ENCODE measurements around the gene PGBD5. TPM values are rescaled to one million over a fixed set of nuclear protein-coding genes. Genes with fewer than 3 reads are reported as not detected.

PGBD5 gene
- total and polyA plus RNA-seq, 9 of the 15 experiments (the other 6 are each of a cell fraction or from before 2014, with no cell fraction given) = under 0.01 to 0.40 (median 0.10) TPM; not detected in 3

DNA sequence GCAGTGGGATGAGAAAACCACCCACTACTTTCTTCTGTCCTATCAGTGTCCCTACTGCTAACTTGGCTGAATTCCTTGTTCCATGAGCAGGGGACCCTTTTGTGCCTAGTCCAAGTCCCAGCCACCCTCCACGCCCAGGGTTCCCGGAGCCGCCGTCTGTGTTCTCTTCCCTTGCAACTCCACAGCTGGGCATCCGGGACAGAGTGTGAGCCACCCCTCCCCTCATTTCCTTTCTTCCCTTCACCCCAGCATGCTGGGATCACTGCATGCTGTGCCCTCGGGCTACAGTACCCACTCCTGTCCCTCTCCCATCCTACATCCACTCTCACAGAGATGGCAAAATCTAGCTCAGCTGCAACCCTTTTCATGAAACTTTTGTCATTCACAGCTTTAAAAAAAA is 44.5 kb downstream of the PGBD5 start:
- H3K9me3 ChIP-seq (replicated peaks; ENCODE audit: control insufficient read depth, insufficient read depth, low read depth, low read length) = 0 out of 2 replicates have a peak, but pooled peaks cover 3% of the 10 kb centered on the region
- no peak overlapping the region for H3K27ac ChIP-seq (ENCODE audit: extremely low read depth, low read depth, low read length)
- no peak for DNase-seq (ENCODE audit: extremely low read depth in 1 of 4, low spot score in 3 of 4)
- no TSS peak for BruUV-seq (replicated peaks)
- no peaks in the 10 kb centered on the region for H3K79me2 ChIP-seq (ENCODE audit: control insufficient read depth, insufficient read depth, low read length)
- ChIA-PET POLR2A (interaction anchor here (1.6 kb wide), 1 partner anchor 45 kb away, joined by 4 read pairs; no protein-coding TSS in a partner anchor), CTCF (ENCODE audit: low intra/inter-chr PET ratio) (no interaction called here)
- H3K4me1 ChIP-seq (replicated peaks in 1 of 2; ENCODE audit: control insufficient read depth in 2 of 2, insufficient read depth in 2 of 2, low read length in 2 of 2) = no peaks in the 10 kb centered on the region
- no peaks in the 10 kb centered on the region for H4K20me1 ChIP-seq (replicated peaks; ENCODE audit: control insufficient read depth, insufficient read depth, low read length)
- H2AFZ ChIP-seq (ENCODE audit: low read depth, low read length) = no peak overlapping the region
- FAIRE-seq = no peak
- intact Hi-C loops (cut with micrococcal nuclease) (no loop called here), in situ Hi-C loops (cut with MboI) (no loop called here)
- no peak overlapping the region for H3K4me3 ChIP-seq
- TF ChIP-seq ZSCAN29 (IDR thresholded peaks at IDR 0.05) (no peak), STAT5A (IDR thresholded peaks at IDR 0.05; ENCODE audit: borderline replicate concordance, low read length) (no peak), XRCC5 (IDR thresholded peaks at IDR 0.05; ENCODE audit: low read depth, low read length) (no peak), RCOR1 (IDR thresholded peaks at IDR 0.05; ENCODE audit: borderline replicate concordance in 1 of 2, low read depth in 2 of 2, low read length in 2 of 2) (no peak), MNT (conservative IDR thresholded peaks at IDR 0.05) (no peak)
- TF ChIP-seq, protein P1, sequence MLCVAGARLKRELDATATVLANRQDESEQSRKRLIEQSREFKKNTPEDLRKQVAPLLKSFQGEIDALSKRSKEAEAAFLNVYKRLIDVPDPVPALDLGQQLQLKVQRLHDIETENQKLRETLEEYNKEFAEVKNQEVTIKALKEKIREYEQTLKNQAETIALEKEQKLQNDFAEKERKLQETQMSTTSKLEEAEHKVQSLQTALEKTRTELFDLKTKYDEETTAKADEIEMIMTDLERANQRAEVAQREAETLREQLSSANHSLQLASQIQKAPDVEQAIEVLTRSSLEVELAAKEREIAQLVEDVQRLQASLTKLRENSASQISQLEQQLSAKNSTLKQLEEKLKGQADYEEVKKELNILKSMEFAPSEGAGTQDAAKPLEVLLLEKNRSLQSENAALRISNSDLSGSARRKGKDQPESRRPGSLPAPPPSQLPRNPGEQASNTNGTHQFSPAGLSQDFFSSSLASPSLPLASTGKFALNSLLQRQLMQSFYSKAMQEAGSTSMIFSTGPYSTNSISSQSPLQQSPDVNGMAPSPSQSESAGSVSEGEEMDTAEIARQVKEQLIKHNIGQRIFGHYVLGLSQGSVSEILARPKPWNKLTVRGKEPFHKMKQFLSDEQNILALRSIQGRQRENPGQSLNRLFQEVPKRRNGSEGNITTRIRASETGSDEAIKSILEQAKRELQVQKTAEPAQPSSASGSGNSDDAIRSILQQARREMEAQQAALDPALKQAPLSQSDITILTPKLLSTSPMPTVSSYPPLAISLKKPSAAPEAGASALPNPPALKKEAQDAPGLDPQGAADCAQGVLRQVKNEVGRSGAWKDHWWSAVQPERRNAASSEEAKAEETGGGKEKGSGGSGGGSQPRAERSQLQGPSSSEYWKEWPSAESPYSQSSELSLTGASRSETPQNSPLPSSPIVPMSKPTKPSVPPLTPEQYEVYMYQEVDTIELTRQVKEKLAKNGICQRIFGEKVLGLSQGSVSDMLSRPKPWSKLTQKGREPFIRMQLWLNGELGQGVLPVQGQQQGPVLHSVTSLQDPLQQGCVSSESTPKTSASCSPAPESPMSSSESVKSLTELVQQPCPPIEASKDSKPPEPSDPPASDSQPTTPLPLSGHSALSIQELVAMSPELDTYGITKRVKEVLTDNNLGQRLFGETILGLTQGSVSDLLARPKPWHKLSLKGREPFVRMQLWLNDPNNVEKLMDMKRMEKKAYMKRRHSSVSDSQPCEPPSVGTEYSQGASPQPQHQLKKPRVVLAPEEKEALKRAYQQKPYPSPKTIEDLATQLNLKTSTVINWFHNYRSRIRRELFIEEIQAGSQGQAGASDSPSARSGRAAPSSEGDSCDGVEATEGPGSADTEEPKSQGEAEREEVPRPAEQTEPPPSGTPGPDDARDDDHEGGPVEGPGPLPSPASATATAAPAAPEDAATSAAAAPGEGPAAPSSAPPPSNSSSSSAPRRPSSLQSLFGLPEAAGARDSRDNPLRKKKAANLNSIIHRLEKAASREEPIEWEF (CRISPR knock-in tag; IDR thresholded peaks at IDR 0.05) = no peak
- under 1% methylated on average over 6 of the region's 6 CpGs for WGBS (ENCODE audit: insufficient coverage, low coverage, missing lambda C conversion rate)
- H3K36me3 ChIP-seq (ENCODE audit: control insufficient read depth, insufficient read depth, low read length) = no peaks in the 10 kb centered on the region
- H3K9me1 ChIP-seq (ENCODE audit: control insufficient read depth, insufficient read depth, low read length) = no peaks in the 10 kb centered on the region
- peaks cover 2 to 11% of the 10 kb centered on the region in 2 experiments; a peak in 4 of 5 replicates for H3K27me3 ChIP-seq (ENCODE audit: control insufficient read depth in 2 of 2, insufficient read depth in 2 of 2, low read length in 2 of 2)
- ATAC-seq = no peak
- H3K4me2 ChIP-seq (ENCODE audit: insufficient read depth, low read length) = no peak overlapping the region
- no peak overlapping the region for H3K9ac ChIP-seq (ENCODE audit: insufficient read depth in 1 of 2, low read depth in 2 of 2, low read length in 2 of 2)

Measured in K562 (cell line).